NCI-H146 treated with DMSO at 0.1 percent for 48 hours (cell line): ENCODE data around the gene ADISSP.

ENCODE experiments used
- DNase-seq: peaks from one replicate; lab custom pipeline; 2025; ENCODE audit not compliant: unreplicated experiment; lab: John Stamatoyannopoulos, UW

ADISSP gene

GRCh38 chr20:3767427-3768341 lies at the start of gene ADISSP:
Gene ADISSP, minus strand, starts transcription at chr20:3767753. Its CDS starts 7,653 bp downstream, at chr20:3760100.
- peak; percentile 96 for DNase-seq

- DNase-seq = no peak
Observed at GRCh38 chr20:3815703-3816315, 48.3 kb upstream of the ADISSP start.

GRCh38 chr20:3814928-3815495 lies 47.5 kb upstream of the ADISSP start:
- no peak for DNase-seq

GRCh38 chr20:3813848-3814581 lies 46.5 kb upstream of the ADISSP start:
- no peak for DNase-seq

- DNase-seq = no peak
Observed at GRCh38 chr20:3812975-3813847, 45.7 kb upstream of the ADISSP start.

- no peak for DNase-seq
Observed at GRCh38 chr20:3812259-3812681, 44.7 kb upstream of the ADISSP start.

GRCh38 chr20:3811467-3812258 lies 44.1 kb upstream of the ADISSP start:
- no peak for DNase-seq

GRCh38 chr20:3808544-3808943 lies 41.0 kb upstream of the ADISSP start:
- DNase-seq = no peak

- DNase-seq = no peak
Observed at GRCh38 chr20:3804781-3805180, 37.2 kb upstream of the ADISSP start.

GRCh38 chr20:3804254-3804751 lies 36.8 kb upstream of the ADISSP start:
- DNase-seq = no peak

GRCh38 chr20:3803854-3804253 lies 36.3 kb upstream of the ADISSP start:
- no peak for DNase-seq

- DNase-seq = no peak
Observed at GRCh38 chr20:3803289-3803688, 35.7 kb upstream of the ADISSP start.

GRCh38 chr20:3802524-3803239 lies 35.1 kb upstream of the ADISSP start:
- DNase-seq = no peak

GRCh38 chr20:3801846-3802245 lies 34.3 kb upstream of the ADISSP start:
- no peak for DNase-seq

- no peak for DNase-seq
Observed at GRCh38 chr20:3801299-3801698, 33.7 kb upstream of the ADISSP start.

- no peak for DNase-seq
Observed at GRCh38 chr20:3800878-3801260, 33.3 kb upstream of the ADISSP start.

- no peak for DNase-seq
Observed at GRCh38 chr20:3800256-3800877, 32.8 kb upstream of the ADISSP start.

GRCh38 chr20:3798908-3799248 lies 31.3 kb upstream of the ADISSP start:
- DNase-seq = no peak
